Measurements from ENCODE around the gene FOXO3. TPM values are rescaled to one million over a fixed set of nuclear protein-coding genes. Genes with fewer than 3 reads are reported as not detected.

Gene FOXO3
- total and polyA plus RNA-seq, 2 of the 13 experiments (the other 11 are each of a cell fraction or from before 2014, with no cell fraction given): 16.0 to 22.5 TPM

DNA sequence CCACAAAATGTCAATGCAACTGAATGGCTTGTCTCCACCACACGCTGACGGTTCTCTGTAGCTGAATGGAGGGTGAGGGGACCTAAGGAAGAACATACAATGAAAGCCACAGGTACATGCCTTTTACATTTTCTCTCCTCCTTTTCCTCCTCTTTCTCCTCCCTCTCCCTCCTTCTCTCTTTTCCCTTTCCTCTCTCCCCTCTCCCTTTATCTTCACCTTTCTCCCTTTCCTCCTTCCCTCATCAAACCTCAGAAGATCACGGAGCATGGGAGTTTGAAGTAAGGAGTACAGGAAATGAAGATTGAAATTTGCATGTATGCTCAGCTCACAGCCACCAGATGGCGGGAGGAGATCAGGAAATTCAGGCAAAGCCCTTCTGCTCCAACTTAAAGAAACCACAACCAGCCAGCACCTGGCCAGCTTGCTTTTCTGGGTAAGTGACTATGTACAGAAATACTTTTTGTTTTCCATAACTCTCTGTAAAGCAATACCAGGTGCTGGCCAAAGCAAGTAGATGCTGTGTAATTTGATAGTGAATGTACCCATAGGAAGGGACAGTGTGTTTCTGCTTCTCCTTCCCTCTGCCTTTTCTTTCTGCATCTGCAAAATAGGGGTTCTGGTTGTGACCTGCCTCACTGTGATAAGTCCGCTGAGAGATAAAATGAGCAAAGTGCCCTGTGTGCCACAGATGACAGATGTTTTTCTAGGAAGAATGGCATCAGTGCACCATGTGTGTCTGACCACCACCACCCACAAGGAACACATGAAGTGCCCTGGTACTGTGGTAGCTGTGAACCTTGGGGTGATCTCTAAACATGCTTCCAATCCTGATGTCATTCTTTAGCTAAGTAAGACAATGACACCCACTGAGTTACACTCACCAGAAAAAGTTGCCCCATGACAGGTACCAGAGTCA, 18.6 kb upstream of the FOXO3 start:
- Histone ChIP-seq H3K4me2 (ENCODE audit: low read depth, low read length) (peak overlapping the region; percentile 33; the same call in 1 of the 2 replicates), H3K4me1 (ENCODE audit: insufficient read depth, low read length) (peaks cover 15% of the 10 kb centered on the region), H3K27ac (ENCODE audit: extremely low read length, insufficient read depth, low read length) (no peak overlapping the region), H3K9ac (ENCODE audit: insufficient read depth, low read depth, low read length) (no peak overlapping the region), H3K9me3 (ENCODE audit: low read length) (0 out of 2 replicates have a peak, but pooled peaks cover 4% of the 10 kb centered on the region), H3K27me3 (ENCODE audit: control insufficient read depth in 1 of 2, insufficient read depth in 2 of 2, low read length in 2 of 2) (peaks cover 0 to 11% of the 10 kb centered on the region in 2 experiments; a peak in 1 of 5 replicates), H3K4me3 (replicated peaks in 1 of 3; ENCODE audit: insufficient read depth in 1 of 3, low read depth in 2 of 3, low read length in 3 of 3) (no peak overlapping the region), H3K36me3 (replicated peaks in 1 of 2; ENCODE audit: control insufficient read depth in 1 of 2, insufficient read depth in 2 of 2, low read length in 2 of 2) (no peaks in the 10 kb centered on the region), H2AFZ (ENCODE audit: low read length) (peak overlapping the region; percentile 45), H3K79me2 (ENCODE audit: insufficient read depth, low read length) (no peaks in the 10 kb centered on the region), H4K20me1 (ENCODE audit: insufficient read depth, low read length) (no peaks in the 10 kb centered on the region)
- BruUV-seq (replicated peaks): no TSS peak
- ATAC-seq: peak; percentile 84
- peak; percentile 51 for DNase-seq (ENCODE audit: low spot score)
- ChIA-PET CTCF (ENCODE audit: low intra/inter-chr PET ratio, low total read pairs) (interaction anchor here (0.9 to 3.6 kb wide), 7 partner anchors 240 to 531 kb away, joined by 4 to 60 read pairs (median 12); no protein-coding TSS in a partner anchor), POLR2A (no interaction called here)
- in situ Hi-C loops (cut with HindIII; ENCODE audit: extremely low pct_ligation_motif_present, low pct_unique_long_range_greater_than_20kb) (loop anchor here (5.0 kb wide), 2 partner anchors 295 to 525 kb away; no protein-coding TSS in a partner anchor), intact Hi-C loops (cut with micrococcal nuclease; ENCODE audit: unreplicated experiment) (loop anchor here (1.0 kb wide), 4 partner anchors 240 to 531 kb away; no protein-coding TSS in a partner anchor)
- 5% methylated on average over 5 of the region's 5 CpGs for WGBS (ENCODE audit: low lambda C conversion rate)
- peak; percentile 92 for FAIRE-seq
- no peak for TF ChIP-seq PHB2 (IDR thresholded peaks at IDR 0.05; ENCODE audit: partially characterized antibody)
- no peak for TF ChIP-seq PHF21A (CRISPR knock-in tag; IDR thresholded peaks at IDR 0.05)
- 0 out of 2 replicates have a peak, but pooled peaks have one; percentile 42 for TF ChIP-seq ZBTB26 (CRISPR knock-in tag; IDR thresholded peaks at IDR 0.05; ENCODE audit: borderline replicate concordance)
- no peak for TF ChIP-seq ZNF816 (CRISPR knock-in tag; IDR thresholded peaks at IDR 0.05; ENCODE audit: borderline replicate concordance)
- TF ChIP-seq, protein P1, sequence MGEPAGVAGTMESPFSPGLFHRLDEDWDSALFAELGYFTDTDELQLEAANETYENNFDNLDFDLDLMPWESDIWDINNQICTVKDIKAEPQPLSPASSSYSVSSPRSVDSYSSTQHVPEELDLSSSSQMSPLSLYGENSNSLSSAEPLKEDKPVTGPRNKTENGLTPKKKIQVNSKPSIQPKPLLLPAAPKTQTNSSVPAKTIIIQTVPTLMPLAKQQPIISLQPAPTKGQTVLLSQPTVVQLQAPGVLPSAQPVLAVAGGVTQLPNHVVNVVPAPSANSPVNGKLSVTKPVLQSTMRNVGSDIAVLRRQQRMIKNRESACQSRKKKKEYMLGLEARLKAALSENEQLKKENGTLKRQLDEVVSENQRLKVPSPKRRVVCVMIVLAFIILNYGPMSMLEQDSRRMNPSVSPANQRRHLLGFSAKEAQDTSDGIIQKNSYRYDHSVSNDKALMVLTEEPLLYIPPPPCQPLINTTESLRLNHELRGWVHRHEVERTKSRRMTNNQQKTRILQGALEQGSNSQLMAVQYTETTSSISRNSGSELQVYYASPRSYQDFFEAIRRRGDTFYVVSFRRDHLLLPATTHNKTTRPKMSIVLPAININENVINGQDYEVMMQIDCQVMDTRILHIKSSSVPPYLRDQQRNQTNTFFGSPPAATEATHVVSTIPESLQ (CRISPR knock-in tag; conservative IDR thresholded peaks at IDR 0.05): no peak
- TF ChIP-seq ZNF512 (CRISPR knock-in tag; IDR thresholded peaks at IDR 0.05): peak; percentile 98
- TF ChIP-seq, protein P2, sequence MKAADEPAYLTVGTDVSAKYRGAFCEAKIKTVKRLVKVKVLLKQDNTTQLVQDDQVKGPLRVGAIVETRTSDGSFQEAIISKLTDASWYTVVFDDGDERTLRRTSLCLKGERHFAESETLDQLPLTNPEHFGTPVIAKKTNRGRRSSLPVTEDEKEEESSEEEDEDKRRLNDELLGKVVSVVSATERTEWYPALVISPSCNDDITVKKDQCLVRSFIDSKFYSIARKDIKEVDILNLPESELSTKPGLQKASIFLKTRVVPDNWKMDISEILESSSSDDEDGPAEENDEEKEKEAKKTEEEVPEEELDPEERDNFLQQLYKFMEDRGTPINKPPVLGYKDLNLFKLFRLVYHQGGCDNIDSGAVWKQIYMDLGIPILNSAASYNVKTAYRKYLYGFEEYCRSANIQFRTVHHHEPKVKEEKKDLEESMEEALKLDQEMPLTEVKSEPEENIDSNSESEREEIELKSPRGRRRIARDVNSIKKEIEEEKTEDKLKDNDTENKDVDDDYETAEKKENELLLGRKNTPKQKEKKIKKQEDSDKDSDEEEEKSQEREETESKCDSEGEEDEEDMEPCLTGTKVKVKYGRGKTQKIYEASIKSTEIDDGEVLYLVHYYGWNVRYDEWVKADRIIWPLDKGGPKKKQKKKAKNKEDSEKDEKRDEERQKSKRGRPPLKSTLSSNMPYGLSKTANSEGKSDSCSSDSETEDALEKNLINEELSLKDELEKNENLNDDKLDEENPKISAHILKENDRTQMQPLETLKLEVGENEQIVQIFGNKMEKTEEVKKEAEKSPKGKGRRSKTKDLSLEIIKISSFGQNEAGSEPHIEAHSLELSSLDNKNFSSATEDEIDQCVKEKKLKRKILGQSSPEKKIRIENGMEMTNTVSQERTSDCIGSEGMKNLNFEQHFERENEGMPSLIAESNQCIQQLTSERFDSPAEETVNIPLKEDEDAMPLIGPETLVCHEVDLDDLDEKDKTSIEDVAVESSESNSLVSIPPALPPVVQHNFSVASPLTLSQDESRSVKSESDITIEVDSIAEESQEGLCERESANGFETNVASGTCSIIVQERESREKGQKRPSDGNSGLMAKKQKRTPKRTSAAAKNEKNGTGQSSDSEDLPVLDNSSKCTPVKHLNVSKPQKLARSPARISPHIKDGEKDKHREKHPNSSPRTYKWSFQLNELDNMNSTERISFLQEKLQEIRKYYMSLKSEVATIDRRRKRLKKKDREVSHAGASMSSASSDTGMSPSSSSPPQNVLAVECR (CRISPR knock-in tag; IDR thresholded peaks at IDR 0.05; ENCODE audit: borderline replicate concordance): peak; percentile 19; the same call in 1 of the 2 replicates
- no peak for TF ChIP-seq YEATS2 (CRISPR knock-in tag; IDR thresholded peaks at IDR 0.05; ENCODE audit: borderline replicate concordance)
- TF ChIP-seq ZNF788 (CRISPR knock-in tag; IDR thresholded peaks at IDR 0.05; ENCODE audit: borderline replicate concordance): no peak
- no peak for TF ChIP-seq XBP1 (CRISPR knock-in tag; IDR thresholded peaks at IDR 0.05)
- TF ChIP-seq KMT2B (CRISPR knock-in tag; IDR thresholded peaks at IDR 0.05): no peak
- TF ChIP-seq TARDBP (CRISPR knock-in tag; IDR thresholded peaks at IDR 0.05): no peak
- TF ChIP-seq ZBTB3 (CRISPR knock-in tag; IDR thresholded peaks at IDR 0.05; ENCODE audit: borderline replicate concordance, low read depth): no peak
